K562 (cell line): ENCODE results near the gene DAPK2. TPM values are rescaled to one million over a fixed set of nuclear protein-coding genes. Genes with fewer than 3 reads are reported as not detected.

ENCODE experiments used
- ATAC-seq: fragments of 200-7000 bp; cut with Tn5 transposase; 3 replicates; pipeline ENCODE4 v1.9.1; 2020; ENCODE audit warnings: moderate library complexity
- BruUV-seq: library from RNA; stranded (reverse); fragments of 400-500 nt; replicated peaks from 2 replicates; lab custom pipeline; 2021; lab: Mats Ljungman, UMichigan
- CTCF ChIA-PET: fragments of 300-600 bp; formaldehyde crosslinking; extraction: SDS; loops from one replicate; lab custom pipeline; 2021; ENCODE audit warnings: low intra/inter-chr PET ratio; lab: Yijun Ruan, JAX
- POLR2A ChIA-PET: fragments of 300-600, 350-650 bp; sonication (Branson Sonifier 250); formaldehyde crosslinking; extraction: SDS; loops from one replicate; lab custom pipeline; 2021; ENCODE audit warnings: antibody characterized with exemption, inconsistent platforms; lab: Yijun Ruan, JAX
- DNase-seq, 4 experiments: peaks; one replicate each; pipeline versions ENCODE4 v3.0.0 to v3.0.0-alpha.2; 2011 to 2018; ENCODE audit warnings: low spot score in 3 of 4, mixed read lengths in 3 of 4; ENCODE audit errors: extremely low read depth in 1 of 4
- FAIRE-seq: peaks from 2 replicates; lab custom pipeline; 2011; peaks lifted over from hg19 to GRCh38; lab: Jason Lieb, UNC
- H2AFZ ChIP-seq: 2 replicates; pipeline ENCODE4 v1.6.0; 2011; ENCODE audit warnings: low read depth, low read length, control low read depth, inconsistent platforms
- H3K27ac ChIP-seq: fragments of 200-600 bp; 3 replicates; pipeline ENCODE4 v1.8.0; 2011; ENCODE audit warnings: low read depth, mild to moderate bottlenecking, control low read depth, inconsistent platforms, low read length, moderate library complexity, mixed read lengths; ENCODE audit errors: extremely low read depth
- H3K27me3 ChIP-seq, 2 experiments: fragments of 300-600 bp in 1 of 2; 2 replicates in 1 of 2; 3 replicates in 1 of 2; pipeline versions ENCODE4 v1.6.0 to v1.8.0; 2011; ENCODE audit warnings: inconsistent platforms in 2 of 2, low read length in 2 of 2, mild to moderate bottlenecking in 1 of 2, mixed read lengths in 1 of 2, moderate library complexity in 1 of 2; ENCODE audit not compliant: control insufficient read depth in 2 of 2, insufficient read depth in 2 of 2
- H3K36me3 ChIP-seq: fragments of 300-600 bp; 3 replicates; pipeline ENCODE4 v1.8.0; 2011; ENCODE audit warnings: mild to moderate bottlenecking, low read length, inconsistent platforms; ENCODE audit not compliant: control insufficient read depth, insufficient read depth
- H3K4me1 ChIP-seq, 2 experiments: fragments of 200-600 bp in 1 of 2; replicated peaks in 1 of 2; 2 replicates in 1 of 2; 3 replicates in 1 of 2; pipeline versions ENCODE4 v1.5.1 to v1.8.0; 2011; ENCODE audit warnings: inconsistent platforms in 2 of 2, low read length in 2 of 2, mild to moderate bottlenecking in 1 of 2, mixed read lengths in 1 of 2, moderate library complexity in 1 of 2; ENCODE audit not compliant: control insufficient read depth in 2 of 2, insufficient read depth in 2 of 2
- H3K4me2 ChIP-seq: 2 replicates; pipeline ENCODE4 v1.6.1; 2011; ENCODE audit warnings: low read length, control low read depth, inconsistent platforms, mixed read lengths; ENCODE audit not compliant: insufficient read depth
- H3K4me3 ChIP-seq: fragments of 200-600 bp; sonication (generic), shearing (Covaris generic); 2 replicates; pipeline ENCODE4 v1.5.1; 2016; ENCODE audit warnings: control low read depth, inconsistent platforms
- H3K79me2 ChIP-seq: fragments of 200-600 bp; 3 replicates; pipeline ENCODE4 v1.8.0; 2011; ENCODE audit warnings: low read length, inconsistent platforms; ENCODE audit not compliant: control insufficient read depth, insufficient read depth
- H3K9ac ChIP-seq, 2 experiments: 2 replicates each; pipeline versions ENCODE4 v1.6.0 to v1.6.1; 2011; ENCODE audit warnings: low read depth in 2 of 2, low read length in 2 of 2, control low read depth in 1 of 2, inconsistent platforms in 1 of 2, mild to moderate bottlenecking in 1 of 2, mixed read lengths in 1 of 2; ENCODE audit not compliant: insufficient read depth in 1 of 2
- H3K9me1 ChIP-seq: one replicate; pipeline ENCODE4 v1.6.0; 2011; ENCODE audit warnings: inconsistent platforms, mild to moderate bottlenecking, low read length, moderate library complexity; ENCODE audit not compliant: control insufficient read depth, insufficient read depth
- H3K9me3 ChIP-seq: replicated peaks from 2 replicates; pipeline ENCODE4 v1.5.1; 2011; ENCODE audit warnings: low read depth, low read length, inconsistent platforms; ENCODE audit not compliant: control insufficient read depth, insufficient read depth
- H4K20me1 ChIP-seq: replicated peaks from 2 replicates; pipeline ENCODE4 v1.6.1; 2011; ENCODE audit warnings: low read length, inconsistent platforms, mixed read lengths; ENCODE audit not compliant: control insufficient read depth, insufficient read depth
- ATF2 ChIP-seq: sonication (generic); formaldehyde crosslinking; IDR thresholded peaks from 2 replicates; pipeline ENCODE4 v1.8.1; 2022; ENCODE audit warnings: missing genetic modification reagents
- BRD9 ChIP-seq: fragments of 450-650 bp; IDR thresholded peaks from 2 replicates; pipeline ENCODE4 v1.6.1; 2018; ENCODE audit warnings: low read depth; ENCODE audit not compliant: partially characterized antibody
- TRIM28 ChIP-seq: fragments of 450-650 bp; IDR thresholded peaks from 2 replicates; pipeline ENCODE4 v1.6.1; 2017
- ZNF197 ChIP-seq: fragments of 200-800 bp; sonication (Bioruptor generic); IDR thresholded peaks from 2 replicates; pipeline ENCODE4 v1.6.1; 2016; ENCODE audit warnings: low read depth, missing genetic modification characterization, missing compliant biosample characterization
- ZNF253 ChIP-seq: fragments of 250-450 bp; sonication (Bioruptor Pico); conservative IDR thresholded peaks from 2 replicates; pipeline ENCODE4 v1.6.1; 2021; ENCODE audit warnings: mild to moderate bottlenecking
- ZNF589 ChIP-seq: fragments of 200-800 bp; sonication (Bioruptor generic); IDR thresholded peaks from 2 replicates; pipeline ENCODE4 v1.6.1; 2016; ENCODE audit warnings: low read depth, missing genetic modification characterization, missing compliant biosample characterization
- WGBS: fragments of 100-300 bp; shearing (Covaris generic); methylation state at CpG from one replicate; pipeline ENCODE4 v1.1.6; 2016; ENCODE audit warnings: low coverage, mixed read lengths; ENCODE audit not compliant: insufficient coverage; ENCODE audit errors: missing lambda C conversion rate; 5-methylcytosine and 5-hydroxymethylcytosine counted together
- in situ Hi-C: fragments of 300-500 bp; cut with MboI; formaldehyde crosslinking; loops from 4 replicates; pipeline ENCODE4 v1.15.0; 2018; ENCODE audit warnings: inconsistent platforms, mixed read lengths
- intact Hi-C: fragments of 100-400 bp; cut with micrococcal nuclease; formaldehyde crosslinking; loops from 2 replicates; pipeline ENCODE4 v1.14.2; 2022
- polyA plus RNA-seq, 8 experiments: library from polyadenylated mRNA; depleted of rRNA in 4 of 8; stranded (reverse) in 5 of 8; unstranded in 3 of 8; fragments of >200 nt; fragmentation: Nextera tagmentation in 2 of 8; fragmentation: Illumina TruSeq in 1 of 8; extraction: Ambion mirVana in 2 of 8; extraction: Trizol in 1 of 8; gene quantifications; 2 replicates each; pipeline versions ENCODE4 v1.2.1 to v1.2.3, GENCODE V29; 2011 to 2014; ENCODE audit warnings: inconsistent platforms in 1 of 8, missing spikeins in 1 of 8
- total RNA-seq, 7 experiments: library from RNA; depleted of rRNA in 6 of 7; stranded (reverse); fragments of >200 nt in 6 of 7; fragmentation: Illumina TruSeq in 2 of 7; extraction: Trizol in 2 of 7; gene quantifications; 2 replicates each; pipeline versions ENCODE4 v1.2.1 to v1.2.3, GENCODE V29; 2011 to 2021; ENCODE audit warnings: low replicate concordance in 1 of 7

The DAPK2 gene
- total and polyA plus RNA-seq, 9 of the 15 experiments (the other 6 are each of a cell fraction or from before 2014, with no cell fraction given) = 0.14 to 5.2 (median 2.2) TPM

- H4K20me1 ChIP-seq = no peaks in the 10 kb centered on the region
- 40% methylated on average over 2 of the region's 2 CpGs for WGBS
- TF ChIP-seq BRD9 = no peak
- no peak for TF ChIP-seq ZNF253 (CRISPR knock-in tag)
- no peak for TF ChIP-seq ZNF197
- no peak for TF ChIP-seq ZNF589
- no peak for TF ChIP-seq ATF2 (CRISPR knock-in tag)
- TF ChIP-seq TRIM28 = no peak
- TF ChIP-seq, all 486 proteins: peak for 0
- Histone ChIP-seq H3K9me1 (no peaks in the 10 kb centered on the region), H3K4me1 (peaks cover 3 to 9% of the 10 kb centered on the region in 2 experiments; a peak in 4 of 5 replicates), H3K9me3 (no peaks in the 10 kb centered on the region), H3K27ac (no peak overlapping the region), H3K27me3 (no peaks in the 10 kb centered on the region), H3K79me2 (no peaks in the 10 kb centered on the region), H3K4me3 (no peak overlapping the region), H3K36me3 (no peaks in the 10 kb centered on the region; the same call in 2 of the 3 replicates), H2AFZ (no peak overlapping the region), H3K9ac (no peak overlapping the region), H3K4me2 (no peak overlapping the region)
- in situ Hi-C loops = no loop called here
- ATAC-seq = no peak
- intact Hi-C loops = no loop called here
- ChIA-PET POLR2A (no interaction called here), CTCF (no interaction called here)
- DNase-seq = no peak
- no TSS peak for BruUV-seq
- no peak for FAIRE-seq
Observed at GRCh38 chr15:64019764-64020163, 26.5 kb downstream of the DAPK2 start.
